CD4-positive, CD25-positive, alpha-beta regulatory T cell (primary cell): ENCODE measurements around the gene KCNIP4. TPM values are rescaled to one million over a fixed set of nuclear protein-coding genes. Genes with fewer than 3 reads are reported as not detected.

Experiments used
- ATAC-seq, 2 donors: fragments of 150-1000 bp; cut with Tn5 transposase; one replicate each; pipeline ENCODE4 v1.10.0; 2021; ENCODE audit warnings: low read depth in 2 of 2, moderate number of reproducible peaks in 2 of 2, moderate library complexity in 1 of 2
- DNase-seq, 3 donors: peaks; one replicate each; pipeline versions ENCODE4 v3.0.0 to v3.0.0-alpha.2; 2012 to 2022; ENCODE audit warnings: mixed read lengths in 1 of 3
- H3K27ac ChIP-seq: one replicate; pipeline ENCODE4 v1.7.0; 2013; ENCODE audit warnings: mild to moderate bottlenecking, low read length; ENCODE audit not compliant: insufficient read depth, poor library complexity, severe bottlenecking
- H3K27me3 ChIP-seq: one replicate; pipeline ENCODE4 v1.7.0; 2013; ENCODE audit warnings: low read length; ENCODE audit not compliant: control insufficient read depth, insufficient read depth
- H3K36me3 ChIP-seq: one replicate; pipeline ENCODE4 v1.7.0; 2013; ENCODE audit warnings: mild to moderate bottlenecking, low read length, moderate library complexity; ENCODE audit not compliant: control insufficient read depth, insufficient read depth
- H3K4me1 ChIP-seq: 2 replicates; pipeline ENCODE4 v1.7.0; 2013; ENCODE audit warnings: mild to moderate bottlenecking, low read length; ENCODE audit not compliant: insufficient read depth, control insufficient read depth, poor library complexity, severe bottlenecking
- H3K4me3 ChIP-seq: one replicate; pipeline ENCODE4 v1.7.0; 2013; ENCODE audit warnings: low read depth, mild to moderate bottlenecking, low read length, moderate library complexity
- H3K9me3 ChIP-seq, 2 experiments: 1 replicate in 1 of 2; 2 replicates in 1 of 2; pipeline ENCODE4 v1.7.0; 2013; ENCODE audit warnings: low read length in 2 of 2, mild to moderate bottlenecking in 1 of 2, moderate library complexity in 1 of 2; ENCODE audit not compliant: control insufficient read depth in 2 of 2
- H3K27ac Mint-ChIP-seq, 3 donors: one replicate each; pipeline ENCODE4 v1.8.0; 2020 to 2022; ENCODE audit warnings: mild to moderate bottlenecking in 3 of 3, mixed read lengths in 3 of 3, moderate library complexity in 2 of 3
- H3K27me3 Mint-ChIP-seq: one replicate; pipeline ENCODE4 v1.8.0; 2022; ENCODE audit warnings: mild to moderate bottlenecking, mixed read lengths
- H3K36me3 Mint-ChIP-seq: one replicate; pipeline ENCODE4 v1.8.0; 2020; ENCODE audit warnings: mixed read lengths
- H3K4me1 Mint-ChIP-seq, 4 donors: one replicate each; pipeline ENCODE4 v1.8.0; 2020 to 2022; ENCODE audit warnings: mixed read lengths in 4 of 4, mild to moderate bottlenecking in 1 of 4
- H3K4me3 Mint-ChIP-seq, 4 donors: one replicate each; pipeline ENCODE4 v1.8.0; 2020 to 2022; ENCODE audit warnings: mild to moderate bottlenecking in 4 of 4, mixed read lengths in 4 of 4, moderate library complexity in 3 of 4
- H3K9me3 Mint-ChIP-seq, 7 donors: one replicate each; pipeline ENCODE4 v1.8.0; 2020 to 2022; ENCODE audit warnings: mixed read lengths in 7 of 7, mild to moderate bottlenecking in 3 of 7, moderate library complexity in 2 of 7
- polyA plus RNA-seq, 4 donors: library from polyadenylated mRNA; unstranded; fragments of 300-500 nt; fragmentation: Illumina TruSeq; gene quantifications; one replicate each; pipeline ENCODE4 v1.2.3, GENCODE V29; 2021
- total RNA-seq: library from RNA; stranded (reverse); gene quantifications from one replicate; pipeline ENCODE4 v1.2.3, GENCODE V29; 2022

The KCNIP4 gene
- total and polyA plus RNA-seq, 5 donors from 2014 or later, result 0.09 to 0.24 TPM; not detected in 3

GRCh38 chr4:21592970-21593670 lies 355.5 kb downstream of the KCNIP4 start:
- H3K9me3 Mint-ChIP-seq, result peaks cover 0 to 32% (median 7%) of the 10 kb centered on the region in 7 donors
- ATAC-seq (no peak), DNase-seq (no peak)
- no peaks in the 10 kb centered on the region for H3K9me3 ChIP-seq
- no peaks in the 10 kb centered on the region for H3K4me1 Mint-ChIP-seq
- no peaks in the 10 kb centered on the region for H3K27me3 ChIP-seq
- H3K4me3 Mint-ChIP-seq, result no peak overlapping the region
- H3K36me3 Mint-ChIP-seq, result no peaks in the 10 kb centered on the region
- H3K27ac Mint-ChIP-seq, result no peak overlapping the region
- H3K27me3 Mint-ChIP-seq, result no peaks in the 10 kb centered on the region
- no peak overlapping the region for H3K27ac ChIP-seq
- no peaks in the 10 kb centered on the region for H3K36me3 ChIP-seq
- no peaks in the 10 kb centered on the region for H3K4me1 ChIP-seq
- no peak overlapping the region for H3K4me3 ChIP-seq

DNA sequence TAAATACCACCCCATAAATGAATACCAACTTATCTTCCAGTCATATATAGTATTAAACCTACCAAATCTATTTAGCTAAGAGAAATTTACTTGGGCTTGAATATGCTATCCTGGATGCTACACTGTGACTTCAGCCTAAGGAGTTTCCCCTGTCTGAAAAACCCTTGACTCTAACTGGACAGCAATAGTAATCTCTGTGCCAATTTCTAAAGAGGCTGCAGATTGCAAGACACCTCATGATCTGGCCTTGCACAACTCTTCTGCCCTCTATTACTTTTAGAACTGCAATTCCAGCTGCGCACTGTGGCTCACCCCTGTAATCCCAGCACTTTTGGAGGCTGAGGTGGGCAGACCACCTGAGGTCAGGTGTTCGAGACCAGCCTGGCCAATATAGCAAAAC lies 371.5 kb downstream of the KCNIP4 start:
- Mint-ChIP-seq H3K4me1 (no peaks in the 10 kb centered on the region), H3K27ac (no peak overlapping the region), H3K9me3 (peaks cover 2 to 34% (median 4%) of the 10 kb centered on the region in 7 donors), H3K4me3 (no peak overlapping the region), H3K27me3 (no peaks in the 10 kb centered on the region), H3K36me3 (no peaks in the 10 kb centered on the region)
- Histone ChIP-seq H3K27ac (no peak overlapping the region), H3K4me3 (no peak overlapping the region), H3K27me3 (no peaks in the 10 kb centered on the region), H3K36me3 (no peaks in the 10 kb centered on the region), H3K4me1 (no peaks in the 10 kb centered on the region), H3K9me3 (no peaks in the 10 kb centered on the region)
- no peak for ATAC-seq
- no peak for DNase-seq

DNA sequence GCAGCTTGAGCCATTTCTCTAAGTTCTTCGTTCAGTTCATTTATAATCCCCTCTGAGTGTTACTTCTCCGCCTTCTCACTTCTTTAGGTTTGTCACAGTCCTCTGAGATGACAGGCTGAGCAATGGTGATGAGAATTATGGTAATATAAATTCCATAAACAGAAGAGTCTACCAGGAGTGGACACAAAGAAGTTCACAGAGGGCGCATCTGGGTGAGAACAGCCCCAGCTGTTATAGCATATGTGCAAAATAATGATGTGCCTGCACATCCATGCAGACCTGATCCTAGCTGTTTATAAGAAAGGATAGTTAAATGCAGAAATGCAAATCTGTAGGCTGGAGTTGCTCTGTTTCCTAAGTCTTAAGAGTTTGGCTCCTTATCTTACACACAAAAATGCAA lies 377.5 kb downstream of the KCNIP4 start:
- Mint-ChIP-seq H3K36me3 (no peaks in the 10 kb centered on the region), H3K9me3 (peaks cover 3 to 12% (median 7%) of the 10 kb centered on the region in 7 donors), H3K4me1 (no peaks in the 10 kb centered on the region), H3K27me3 (no peaks in the 10 kb centered on the region), H3K27ac (no peak overlapping the region), H3K4me3 (no peak overlapping the region)
- no peak for ATAC-seq
- DNase-seq, result no peak
- H3K4me3 ChIP-seq, result no peak overlapping the region
- no peak overlapping the region for H3K27ac ChIP-seq
- H3K9me3 ChIP-seq, result peaks cover 0 to 5% of the 10 kb centered on the region in 2 experiments
- H3K4me1 ChIP-seq, result no peaks in the 10 kb centered on the region
- no peaks in the 10 kb centered on the region for H3K27me3 ChIP-seq
- no peaks in the 10 kb centered on the region for H3K36me3 ChIP-seq

- H3K9me3 Mint-ChIP-seq, result peaks cover 3 to 12% (median 6%) of the 10 kb centered on the region in 7 donors
- no peaks in the 10 kb centered on the region for H3K4me1 Mint-ChIP-seq
- no peaks in the 10 kb centered on the region for H3K4me1 ChIP-seq
- H3K4me3 Mint-ChIP-seq, result no peak overlapping the region
- H3K9me3 ChIP-seq, result peaks cover 0 to 5% of the 10 kb centered on the region in 2 experiments
- H3K27ac Mint-ChIP-seq, result no peak overlapping the region
- no peaks in the 10 kb centered on the region for H3K27me3 Mint-ChIP-seq
- no peak overlapping the region for H3K4me3 ChIP-seq
- H3K27ac ChIP-seq, result no peak overlapping the region
- no peaks in the 10 kb centered on the region for H3K36me3 Mint-ChIP-seq
- DNase-seq (no peak), ATAC-seq (no peak)
- H3K27me3 ChIP-seq, result no peaks in the 10 kb centered on the region
- no peaks in the 10 kb centered on the region for H3K36me3 ChIP-seq
Observed at GRCh38 chr4:21569638-21570037, 378.9 kb downstream of the KCNIP4 start.

DNA sequence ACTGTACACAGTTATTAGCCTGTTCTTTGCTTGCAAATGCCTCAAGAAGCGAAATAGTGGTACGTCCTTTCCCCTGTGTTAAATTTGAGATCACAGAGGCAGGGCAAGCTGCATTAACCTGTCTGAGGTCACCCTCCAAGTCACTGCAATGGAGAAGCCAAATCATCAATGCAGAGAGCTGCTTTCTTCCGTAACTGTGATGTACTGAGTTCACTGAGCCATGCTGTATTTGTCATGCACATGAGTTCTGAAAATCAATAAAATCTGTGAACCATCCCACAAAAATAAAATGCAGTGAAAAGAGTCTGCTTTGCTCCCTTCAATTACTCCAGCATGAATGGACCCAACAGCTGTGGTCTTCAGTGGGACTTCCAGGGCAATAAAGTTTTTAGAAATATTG lies 393.5 kb downstream of the KCNIP4 start:
- no peaks in the 10 kb centered on the region for H3K27me3 ChIP-seq
- no peaks in the 10 kb centered on the region for H3K36me3 Mint-ChIP-seq
- DNase-seq, result no peak
- H3K27ac ChIP-seq, result no peak overlapping the region
- H3K27ac Mint-ChIP-seq, result no peak overlapping the region
- no peaks in the 10 kb centered on the region for H3K36me3 ChIP-seq
- H3K9me3 Mint-ChIP-seq, result peaks cover 0 to 15% (median 6%) of the 10 kb centered on the region in 7 donors
- no peaks in the 10 kb centered on the region for H3K4me1 Mint-ChIP-seq
- H3K9me3 ChIP-seq, result no peaks in the 10 kb centered on the region
- no peak for ATAC-seq
- no peak overlapping the region for H3K4me3 Mint-ChIP-seq
- H3K4me3 ChIP-seq, result no peak overlapping the region
- H3K4me1 ChIP-seq, result no peaks in the 10 kb centered on the region
- H3K27me3 Mint-ChIP-seq, result no peaks in the 10 kb centered on the region

GRCh38 chr4:21554500-21554899 lies 394.1 kb downstream of the KCNIP4 start:
- no peak for ATAC-seq
- no peaks in the 10 kb centered on the region for H3K4me1 Mint-ChIP-seq

GRCh38 chr4:21554066-21554465 lies 394.5 kb downstream of the KCNIP4 start:
- H3K27ac Mint-ChIP-seq, result no peak overlapping the region
- no peaks in the 10 kb centered on the region for H3K4me1 Mint-ChIP-seq

More at GRCh38 chr4:21554500-21554899, 394.1 kb downstream of the KCNIP4 start:
- H3K36me3 ChIP-seq, result no peaks in the 10 kb centered on the region
- peaks cover 0 to 15% (median 6%) of the 10 kb centered on the region in 7 donors for H3K9me3 Mint-ChIP-seq
- no peak overlapping the region for H3K27ac Mint-ChIP-seq
- DNase-seq, result no peak
- no peaks in the 10 kb centered on the region for H3K4me1 ChIP-seq
- H3K4me3 ChIP-seq, result no peak overlapping the region
- H3K27me3 ChIP-seq, result no peaks in the 10 kb centered on the region
- no peaks in the 10 kb centered on the region for H3K27me3 Mint-ChIP-seq
- H3K36me3 Mint-ChIP-seq, result no peaks in the 10 kb centered on the region
- H3K27ac ChIP-seq, result no peak overlapping the region
- H3K4me3 Mint-ChIP-seq, result no peak overlapping the region
- H3K9me3 ChIP-seq, result no peaks in the 10 kb centered on the region

DNA sequence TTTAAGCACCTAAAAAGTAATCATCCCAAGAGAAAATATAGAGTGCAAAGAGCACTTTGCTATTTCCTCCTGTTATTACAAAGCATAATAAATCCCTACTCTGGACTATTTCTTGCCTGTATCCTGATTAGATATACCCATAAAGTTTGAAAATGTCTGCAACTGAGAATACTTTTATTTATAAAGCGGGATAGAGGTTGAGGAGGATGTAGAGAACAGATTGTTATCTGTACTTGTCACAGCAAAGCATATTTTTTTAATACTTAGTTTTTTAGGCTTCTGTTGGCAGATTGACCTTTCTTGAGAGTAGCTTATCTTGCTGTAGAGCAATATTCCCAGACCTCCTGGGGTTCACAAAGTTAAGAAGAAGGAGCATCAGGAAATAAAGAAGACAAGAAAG lies 396.1 kb downstream of the KCNIP4 start:
- Histone ChIP-seq H3K27me3 (no peaks in the 10 kb centered on the region), H3K4me3 (no peak overlapping the region), H3K4me1 (no peaks in the 10 kb centered on the region), H3K9me3 (no peaks in the 10 kb centered on the region), H3K27ac (no peak overlapping the region), H3K36me3 (no peaks in the 10 kb centered on the region)
- no peaks in the 10 kb centered on the region for H3K4me1 Mint-ChIP-seq
- H3K4me3 Mint-ChIP-seq, result no peak overlapping the region
- ATAC-seq, result no peak
- no peaks in the 10 kb centered on the region for H3K27me3 Mint-ChIP-seq
- H3K36me3 Mint-ChIP-seq, result no peaks in the 10 kb centered on the region
- no peak overlapping the region for H3K27ac Mint-ChIP-seq
- DNase-seq, result no peak
- H3K9me3 Mint-ChIP-seq, result peaks cover 0 to 14% (median 7%) of the 10 kb centered on the region in 7 donors

More at GRCh38 chr4:21554066-21554465, 394.5 kb downstream of the KCNIP4 start:
- H3K27me3 ChIP-seq, result no peaks in the 10 kb centered on the region
- no peak overlapping the region for H3K4me3 ChIP-seq
- no peak for ATAC-seq
- no peaks in the 10 kb centered on the region for H3K9me3 ChIP-seq
- no peaks in the 10 kb centered on the region for H3K36me3 ChIP-seq
- H3K4me1 ChIP-seq, result no peaks in the 10 kb centered on the region
- Mint-ChIP-seq H3K36me3 (no peaks in the 10 kb centered on the region), H3K27me3 (no peaks in the 10 kb centered on the region), H3K4me3 (no peak overlapping the region), H3K9me3 (peaks cover 0 to 15% (median 6%) of the 10 kb centered on the region in 7 donors)
- DNase-seq, result no peak
- H3K27ac ChIP-seq, result no peak overlapping the region
